Liver (tissue), 9 donors: ENCODE results near the gene CELF2. TPM values are rescaled to one million over a fixed set of nuclear protein-coding genes. Genes with fewer than 3 reads are reported as not detected.

ENCODE experiments used
- DNase-seq: peaks from one replicate; pipeline ENCODE4 v3.0.0-alpha.2; 2017; ENCODE audit warnings: low spot score
- H3K27ac ChIP-seq, 2 donors: one replicate each; pipeline ENCODE4 v1.7.0; 2013; ENCODE audit warnings: inconsistent platforms in 2 of 2, low read length in 2 of 2, control low read depth in 1 of 2, low read depth in 1 of 2, mild to moderate bottlenecking in 1 of 2
- H3K27me3 ChIP-seq, 4 donors: one replicate each; pipeline versions ENCODE4 v1.6.1 to v1.7.0; 2013; ENCODE audit warnings: low read length in 3 of 4, inconsistent platforms in 1 of 4, mild to moderate bottlenecking in 1 of 4, moderate library complexity in 1 of 4; ENCODE audit not compliant: control insufficient read depth in 4 of 4, insufficient read depth in 4 of 4
- H3K36me3 ChIP-seq, 4 donors: one replicate each; pipeline versions ENCODE4 v1.6.1 to v1.7.0; 2013; ENCODE audit warnings: low read length in 3 of 4, mild to moderate bottlenecking in 3 of 4, low read depth in 1 of 4, moderate library complexity in 1 of 4; ENCODE audit not compliant: control insufficient read depth in 4 of 4, insufficient read depth in 3 of 4
- H3K4me1 ChIP-seq, 4 donors: one replicate each; pipeline versions ENCODE4 v1.6.1 to v1.7.0; 2013; ENCODE audit warnings: low read length in 3 of 4, mild to moderate bottlenecking in 3 of 4, moderate library complexity in 1 of 4; ENCODE audit not compliant: control insufficient read depth in 4 of 4, insufficient read depth in 4 of 4
- H3K4me3 ChIP-seq, 3 donors: one replicate each; pipeline versions ENCODE4 v1.6.1 to v1.7.0; 2013; ENCODE audit warnings: low read length in 3 of 3, control low read depth in 1 of 3, low read depth in 1 of 3, mild to moderate bottlenecking in 1 of 3
- H3K9ac ChIP-seq, 2 donors: one replicate each; pipeline ENCODE4 v1.7.0; 2013; ENCODE audit warnings: low read length in 2 of 2, mild to moderate bottlenecking in 2 of 2, moderate library complexity in 2 of 2, control low read depth in 1 of 2, low read depth in 1 of 2
- H3K9me3 ChIP-seq, 4 donors: one replicate each; pipeline versions ENCODE4 v1.6.1 to v1.7.0; 2013; ENCODE audit warnings: low read length in 3 of 4; ENCODE audit not compliant: control insufficient read depth in 4 of 4
- EGR1 ChIP-seq, 2 donors: IDR thresholded peaks; 2 replicates each; pipeline ENCODE4 v1.6.1; 2016 to 2018; ENCODE audit warnings: antibody characterized with exemption in 2 of 2, low read depth in 2 of 2
- FOXA1 ChIP-seq: IDR thresholded peaks from 2 replicates; pipeline ENCODE4 v1.6.1; 2016; ENCODE audit warnings: antibody characterized with exemption
- FOXA2 ChIP-seq: IDR thresholded peaks from 2 replicates; pipeline ENCODE4 v1.6.1; 2016; ENCODE audit warnings: antibody characterized with exemption
- GABPA ChIP-seq, 2 donors: IDR thresholded peaks in 1 of 2; conservative IDR thresholded peaks in 1 of 2; 2 replicates each; pipeline ENCODE4 v1.6.1; 2016; ENCODE audit warnings: antibody characterized with exemption in 2 of 2, mild to moderate bottlenecking in 1 of 2, moderate library complexity in 1 of 2
- HNF4A ChIP-seq, 2 donors: conservative IDR thresholded peaks; 2 replicates each; pipeline ENCODE4 v1.6.1; 2016; ENCODE audit warnings: antibody characterized with exemption in 2 of 2, mild to moderate bottlenecking in 2 of 2
- HNF4G ChIP-seq: IDR thresholded peaks from 2 replicates; pipeline ENCODE4 v1.6.1; 2016; ENCODE audit warnings: antibody characterized with exemption
- JUND ChIP-seq, 2 donors: IDR thresholded peaks; 2 replicates each; pipeline ENCODE4 v1.6.1; 2016; ENCODE audit warnings: antibody characterized with exemption in 2 of 2
- NR2F2 ChIP-seq: IDR thresholded peaks from 2 replicates; pipeline ENCODE4 v1.6.1; 2016; ENCODE audit warnings: antibody characterized with exemption
- RAD21 ChIP-seq, 2 donors: IDR thresholded peaks; 2 replicates each; pipeline ENCODE4 v1.6.1; 2016; ENCODE audit warnings: antibody characterized with exemption in 2 of 2, mild to moderate bottlenecking in 2 of 2
- RXRA ChIP-seq, 2 donors: IDR thresholded peaks; 2 replicates each; pipeline ENCODE4 v1.6.1; 2017 to 2018; ENCODE audit warnings: antibody characterized with exemption in 2 of 2, mild to moderate bottlenecking in 1 of 2
- SP1 ChIP-seq: IDR thresholded peaks from 2 replicates; pipeline ENCODE4 v1.6.1; 2018; ENCODE audit warnings: antibody characterized with exemption, mild to moderate bottlenecking
- TAF1 ChIP-seq: conservative IDR thresholded peaks from 2 replicates; pipeline ENCODE4 v1.6.1; 2016; ENCODE audit warnings: antibody characterized with exemption, mild to moderate bottlenecking
- YY1 ChIP-seq: IDR thresholded peaks from 2 replicates; pipeline ENCODE4 v1.6.1; 2016; ENCODE audit warnings: antibody characterized with exemption, mild to moderate bottlenecking
- WGBS: extraction: QIAGEN DNeasy Blood & Tissue Kit; methylation state at CpG from one replicate; pipeline ENCODE4 v1.1.7; 2013; 5-methylcytosine and 5-hydroxymethylcytosine counted together
- polyA plus RNA-seq, 2 donors: library from polyadenylated mRNA; stranded (reverse) in 1 of 2; unstranded in 1 of 2; fragments of 200-250 nt in 1 of 2; fragments of >200 nt in 1 of 2; fragmentation: Nextera tagmentation in 1 of 2; extraction: Ambion mirVana in 1 of 2; gene quantifications; one replicate each; pipeline versions ENCODE4 v1.2.1 to v1.2.3, GENCODE V29; 2013 to 2015
- total RNA-seq, 2 donors: library from RNA; depleted of rRNA; stranded (reverse); fragments of >200 nt; gene quantifications; one replicate each; pipeline ENCODE4 v1.2.3, GENCODE V29; 2014
- TF ChIP-seq, protein P1 (sequence below): fragments of 150-350 bp; IDR thresholded peaks from 2 replicates; pipeline ENCODE4 v1.5.1; 2017; ENCODE audit warnings: improper control_type of control experiment, low read depth, low read length; ENCODE audit not compliant: missing input control
- TF ChIP-seq, protein P2 (sequence below): IDR thresholded peaks from 2 replicates; pipeline ENCODE4 v1.6.1; 2016; ENCODE audit warnings: antibody characterized with exemption, mild to moderate bottlenecking
- TF ChIP-seq, protein P3 (sequence below): IDR thresholded peaks from 2 replicates; pipeline ENCODE4 v1.6.1; 2016; ENCODE audit warnings: antibody characterized with exemption
- TF ChIP-seq, protein P4 (sequence below): IDR thresholded peaks from 2 replicates; pipeline ENCODE4 v1.6.1; 2016; ENCODE audit warnings: antibody characterized with exemption
- TF ChIP-seq, protein P5 (sequence below): IDR thresholded peaks from 2 replicates; pipeline ENCODE4 v1.6.1; 2016; ENCODE audit warnings: antibody characterized with exemption
- donor health status: healthy.
- donor health status: healthy.
- donor health status: healthy.
- donor health status: healthy.
- donor health status: healthy.

Gene CELF2
- total and polyA plus RNA-seq, 4 donors, result 1.4 to 8.5 (median 5.6) TPM

DNA sequence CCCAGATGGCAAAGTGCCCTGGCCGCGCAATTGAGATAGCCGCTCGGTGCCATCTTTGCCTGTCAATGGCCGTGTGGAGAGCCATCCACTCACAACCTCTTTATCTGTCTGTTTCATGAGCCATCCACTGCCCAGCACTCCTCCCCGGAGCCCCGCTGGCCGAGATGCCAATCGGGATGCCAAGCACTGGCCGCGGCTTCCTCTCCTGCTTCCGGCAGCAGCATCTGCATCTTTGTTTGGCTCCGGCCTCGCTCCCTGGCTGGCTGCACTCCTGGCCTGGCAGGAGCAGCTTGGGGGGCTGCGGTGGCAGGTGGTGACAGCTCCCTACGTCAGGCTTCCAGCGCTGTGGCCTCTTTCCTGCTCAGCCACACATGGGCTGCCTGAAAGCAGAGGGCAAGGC is 362.1 kb downstream of the CELF2 start (continued):
- TF ChIP-seq, protein P1, sequence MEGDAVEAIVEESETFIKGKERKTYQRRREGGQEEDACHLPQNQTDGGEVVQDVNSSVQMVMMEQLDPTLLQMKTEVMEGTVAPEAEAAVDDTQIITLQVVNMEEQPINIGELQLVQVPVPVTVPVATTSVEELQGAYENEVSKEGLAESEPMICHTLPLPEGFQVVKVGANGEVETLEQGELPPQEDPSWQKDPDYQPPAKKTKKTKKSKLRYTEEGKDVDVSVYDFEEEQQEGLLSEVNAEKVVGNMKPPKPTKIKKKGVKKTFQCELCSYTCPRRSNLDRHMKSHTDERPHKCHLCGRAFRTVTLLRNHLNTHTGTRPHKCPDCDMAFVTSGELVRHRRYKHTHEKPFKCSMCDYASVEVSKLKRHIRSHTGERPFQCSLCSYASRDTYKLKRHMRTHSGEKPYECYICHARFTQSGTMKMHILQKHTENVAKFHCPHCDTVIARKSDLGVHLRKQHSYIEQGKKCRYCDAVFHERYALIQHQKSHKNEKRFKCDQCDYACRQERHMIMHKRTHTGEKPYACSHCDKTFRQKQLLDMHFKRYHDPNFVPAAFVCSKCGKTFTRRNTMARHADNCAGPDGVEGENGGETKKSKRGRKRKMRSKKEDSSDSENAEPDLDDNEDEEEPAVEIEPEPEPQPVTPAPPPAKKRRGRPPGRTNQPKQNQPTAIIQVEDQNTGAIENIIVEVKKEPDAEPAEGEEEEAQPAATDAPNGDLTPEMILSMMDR, result no peak

DNA sequence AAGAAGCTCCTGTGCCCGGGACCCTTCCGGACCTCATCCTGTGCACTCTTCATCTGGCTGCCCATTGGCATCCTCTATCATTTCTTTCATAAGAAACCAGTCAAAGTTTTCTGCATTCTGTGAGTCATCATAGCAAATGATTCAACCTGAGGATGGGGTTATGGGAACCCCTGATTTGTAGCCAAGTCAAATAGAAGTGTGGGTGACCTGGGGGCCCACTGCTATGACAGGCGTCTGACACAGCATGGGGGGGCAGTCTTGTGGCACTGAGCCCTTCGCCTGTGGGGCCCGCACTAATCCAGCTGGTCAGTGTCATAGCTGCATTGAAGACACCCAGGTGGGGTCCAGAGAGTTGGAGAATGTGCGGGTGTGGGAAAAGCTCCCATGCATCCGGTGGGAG is 363.4 kb downstream of the CELF2 start:
- TF ChIP-seq YY1 (no peak), EGR1 (IDR thresholded peaks at IDR 0.05; ENCODE audit: low read depth in 2 of 2) (no peak), GABPA (IDR thresholded peaks at IDR 0.05 in 1 of 2, conservative IDR thresholded peaks at IDR 0.05 in 1 of 2) (no peak), JUND (IDR thresholded peaks at IDR 0.05) (no peak), HNF4G (no peak), FOXA1 (no peak), TAF1 (no peak), SP1 (no peak), HNF4A (conservative IDR thresholded peaks at IDR 0.05) (no peak), FOXA2 (no peak), RXRA (IDR thresholded peaks at IDR 0.05) (no peak), NR2F2 (no peak), RAD21 (IDR thresholded peaks at IDR 0.05) (no peak)
- TF ChIP-seq, protein P2, sequence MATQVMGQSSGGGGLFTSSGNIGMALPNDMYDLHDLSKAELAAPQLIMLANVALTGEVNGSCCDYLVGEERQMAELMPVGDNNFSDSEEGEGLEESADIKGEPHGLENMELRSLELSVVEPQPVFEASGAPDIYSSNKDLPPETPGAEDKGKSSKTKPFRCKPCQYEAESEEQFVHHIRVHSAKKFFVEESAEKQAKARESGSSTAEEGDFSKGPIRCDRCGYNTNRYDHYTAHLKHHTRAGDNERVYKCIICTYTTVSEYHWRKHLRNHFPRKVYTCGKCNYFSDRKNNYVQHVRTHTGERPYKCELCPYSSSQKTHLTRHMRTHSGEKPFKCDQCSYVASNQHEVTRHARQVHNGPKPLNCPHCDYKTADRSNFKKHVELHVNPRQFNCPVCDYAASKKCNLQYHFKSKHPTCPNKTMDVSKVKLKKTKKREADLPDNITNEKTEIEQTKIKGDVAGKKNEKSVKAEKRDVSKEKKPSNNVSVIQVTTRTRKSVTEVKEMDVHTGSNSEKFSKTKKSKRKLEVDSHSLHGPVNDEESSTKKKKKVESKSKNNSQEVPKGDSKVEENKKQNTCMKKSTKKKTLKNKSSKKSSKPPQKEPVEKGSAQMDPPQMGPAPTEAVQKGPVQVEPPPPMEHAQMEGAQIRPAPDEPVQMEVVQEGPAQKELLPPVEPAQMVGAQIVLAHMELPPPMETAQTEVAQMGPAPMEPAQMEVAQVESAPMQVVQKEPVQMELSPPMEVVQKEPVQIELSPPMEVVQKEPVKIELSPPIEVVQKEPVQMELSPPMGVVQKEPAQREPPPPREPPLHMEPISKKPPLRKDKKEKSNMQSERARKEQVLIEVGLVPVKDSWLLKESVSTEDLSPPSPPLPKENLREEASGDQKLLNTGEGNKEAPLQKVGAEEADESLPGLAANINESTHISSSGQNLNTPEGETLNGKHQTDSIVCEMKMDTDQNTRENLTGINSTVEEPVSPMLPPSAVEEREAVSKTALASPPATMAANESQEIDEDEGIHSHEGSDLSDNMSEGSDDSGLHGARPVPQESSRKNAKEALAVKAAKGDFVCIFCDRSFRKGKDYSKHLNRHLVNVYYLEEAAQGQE, result no peak
- TF ChIP-seq, protein P3, sequence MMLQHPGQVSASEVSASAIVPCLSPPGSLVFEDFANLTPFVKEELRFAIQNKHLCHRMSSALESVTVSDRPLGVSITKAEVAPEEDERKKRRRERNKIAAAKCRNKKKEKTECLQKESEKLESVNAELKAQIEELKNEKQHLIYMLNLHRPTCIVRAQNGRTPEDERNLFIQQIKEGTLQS, result no peak
- TF ChIP-seq, protein P1, result no peak
- TF ChIP-seq, protein P4, sequence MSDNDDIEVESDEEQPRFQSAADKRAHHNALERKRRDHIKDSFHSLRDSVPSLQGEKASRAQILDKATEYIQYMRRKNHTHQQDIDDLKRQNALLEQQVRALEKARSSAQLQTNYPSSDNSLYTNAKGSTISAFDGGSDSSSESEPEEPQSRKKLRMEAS, result no peak
- TF ChIP-seq, protein P5, sequence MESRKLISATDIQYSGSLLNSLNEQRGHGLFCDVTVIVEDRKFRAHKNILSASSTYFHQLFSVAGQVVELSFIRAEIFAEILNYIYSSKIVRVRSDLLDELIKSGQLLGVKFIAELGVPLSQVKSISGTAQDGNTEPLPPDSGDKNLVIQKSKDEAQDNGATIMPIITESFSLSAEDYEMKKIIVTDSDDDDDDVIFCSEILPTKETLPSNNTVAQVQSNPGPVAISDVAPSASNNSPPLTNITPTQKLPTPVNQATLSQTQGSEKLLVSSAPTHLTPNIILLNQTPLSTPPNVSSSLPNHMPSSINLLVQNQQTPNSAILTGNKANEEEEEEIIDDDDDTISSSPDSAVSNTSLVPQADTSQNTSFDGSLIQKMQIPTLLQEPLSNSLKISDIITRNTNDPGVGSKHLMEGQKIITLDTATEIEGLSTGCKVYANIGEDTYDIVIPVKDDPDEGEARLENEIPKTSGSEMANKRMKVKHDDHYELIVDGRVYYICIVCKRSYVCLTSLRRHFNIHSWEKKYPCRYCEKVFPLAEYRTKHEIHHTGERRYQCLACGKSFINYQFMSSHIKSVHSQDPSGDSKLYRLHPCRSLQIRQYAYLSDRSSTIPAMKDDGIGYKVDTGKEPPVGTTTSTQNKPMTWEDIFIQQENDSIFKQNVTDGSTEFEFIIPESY, result no peak
- DNase-seq, result no peak
- no peaks in the 10 kb centered on the region for H3K36me3 ChIP-seq
- no peaks in the 10 kb centered on the region for H3K27me3 ChIP-seq
- H3K4me1 ChIP-seq, result no peaks in the 10 kb centered on the region
- H3K4me3 ChIP-seq, result no peak overlapping the region
- no peak overlapping the region for H3K27ac ChIP-seq
- 72% methylated on average over 7 of the region's 7 CpGs for WGBS
- no peaks in the 10 kb centered on the region for H3K9me3 ChIP-seq
- no peak overlapping the region for H3K9ac ChIP-seq
